ENCODE results near the gene CALHM1.

DNA sequence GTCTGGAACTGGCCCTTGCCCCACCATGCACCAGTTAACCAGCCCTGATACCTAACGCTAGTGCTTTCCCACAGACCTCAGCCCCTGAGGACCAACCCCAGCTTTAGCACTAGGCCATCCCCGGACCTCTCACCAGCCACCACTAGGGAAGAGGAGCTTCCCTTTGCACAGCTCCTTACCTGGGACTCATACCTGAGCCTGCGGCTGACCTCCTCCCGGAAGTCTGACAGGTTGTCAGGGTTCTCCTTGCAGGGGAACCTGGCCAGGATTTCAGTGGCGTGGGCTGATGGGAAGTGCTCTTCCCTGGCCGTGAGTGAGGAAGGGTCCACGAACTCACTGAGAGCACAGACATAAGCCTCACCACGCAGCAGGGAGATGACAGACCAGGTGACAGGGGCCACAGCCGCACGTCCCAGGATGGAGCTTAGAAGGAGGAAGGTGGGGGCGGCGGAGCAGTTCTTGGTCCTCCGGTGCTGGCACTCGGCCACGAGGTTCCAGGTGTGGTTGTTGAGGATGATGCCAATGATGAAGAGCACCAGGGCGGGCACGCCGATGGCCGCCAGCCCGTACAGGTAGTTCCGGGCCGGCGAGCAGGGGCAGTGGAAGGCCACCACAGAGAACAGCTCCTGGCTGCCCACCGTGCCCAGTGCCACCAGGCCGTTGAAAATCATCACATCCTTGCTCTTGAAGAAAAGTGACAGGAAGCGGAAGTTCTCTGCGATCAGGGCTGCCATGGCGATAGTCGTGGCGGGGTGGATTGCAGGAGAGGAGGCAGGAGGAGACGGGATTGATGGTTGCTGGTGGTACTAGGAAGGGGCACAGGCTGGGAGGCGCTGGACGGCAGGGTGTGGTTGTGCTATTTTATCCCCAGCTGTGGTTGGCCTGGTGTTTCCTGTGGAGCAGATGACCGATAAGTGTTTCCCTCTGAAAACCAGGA is 9.2 kb downstream of the CALHM1 start:
- no peak for TF ChIP-seq POLR2A (IDR thresholded peaks at IDR 0.05)
- TF ChIP-seq, protein P1, sequence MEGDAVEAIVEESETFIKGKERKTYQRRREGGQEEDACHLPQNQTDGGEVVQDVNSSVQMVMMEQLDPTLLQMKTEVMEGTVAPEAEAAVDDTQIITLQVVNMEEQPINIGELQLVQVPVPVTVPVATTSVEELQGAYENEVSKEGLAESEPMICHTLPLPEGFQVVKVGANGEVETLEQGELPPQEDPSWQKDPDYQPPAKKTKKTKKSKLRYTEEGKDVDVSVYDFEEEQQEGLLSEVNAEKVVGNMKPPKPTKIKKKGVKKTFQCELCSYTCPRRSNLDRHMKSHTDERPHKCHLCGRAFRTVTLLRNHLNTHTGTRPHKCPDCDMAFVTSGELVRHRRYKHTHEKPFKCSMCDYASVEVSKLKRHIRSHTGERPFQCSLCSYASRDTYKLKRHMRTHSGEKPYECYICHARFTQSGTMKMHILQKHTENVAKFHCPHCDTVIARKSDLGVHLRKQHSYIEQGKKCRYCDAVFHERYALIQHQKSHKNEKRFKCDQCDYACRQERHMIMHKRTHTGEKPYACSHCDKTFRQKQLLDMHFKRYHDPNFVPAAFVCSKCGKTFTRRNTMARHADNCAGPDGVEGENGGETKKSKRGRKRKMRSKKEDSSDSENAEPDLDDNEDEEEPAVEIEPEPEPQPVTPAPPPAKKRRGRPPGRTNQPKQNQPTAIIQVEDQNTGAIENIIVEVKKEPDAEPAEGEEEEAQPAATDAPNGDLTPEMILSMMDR (IDR thresholded peaks at IDR 0.05): no peak

Measured in lower leg skin (tissue), 3 donors.